Large intestine (tissue), 3 donors: Measurements from ENCODE around the gene NLRP6. TPM values are rescaled to one million over a fixed set of nuclear protein-coding genes. Genes with fewer than 3 reads are reported as not detected.
A peak's percentile ranks its signal among the peaks of the same experiment; 100 is the strongest.
"Not testable (repeated sequence)": the region's sequence is repeated elsewhere in the genome, so short reads cannot be mapped to it uniquely, and the experiment has no call there.

Experiments
- DNase-seq, 2 donors: peaks; one replicate each; pipeline versions ENCODE4 v3.0.0 to v3.0.0-alpha.2; 2013
- H3K27ac ChIP-seq: one replicate; pipeline ENCODE4 v1.5.1; 2013; ENCODE audit warnings: low read length
- H3K27me3 ChIP-seq: 2 replicates; pipeline ENCODE4 v1.6.1; 2013; ENCODE audit warnings: low read length; ENCODE audit not compliant: control insufficient read depth, insufficient read depth
- H3K36me3 ChIP-seq: 2 replicates; pipeline ENCODE4 v1.6.1; 2013; ENCODE audit warnings: low read length; ENCODE audit not compliant: control insufficient read depth, insufficient read depth
- H3K4me1 ChIP-seq: one replicate; pipeline ENCODE4 v1.6.1; 2013; ENCODE audit warnings: low read length; ENCODE audit not compliant: control insufficient read depth, insufficient read depth
- H3K4me3 ChIP-seq: one replicate; pipeline ENCODE4 v1.5.1; 2013; ENCODE audit warnings: low read length
- H3K9me3 ChIP-seq: one replicate; pipeline ENCODE4 v1.6.1; 2013; ENCODE audit warnings: mild to moderate bottlenecking, low read depth, low read length, moderate library complexity; ENCODE audit not compliant: control insufficient read depth
- WGBS: methylation state at CpG from one replicate; pipeline ENCODE4 v1.1.5; 2013; ENCODE audit warnings: low lambda C conversion rate; ENCODE audit not compliant: insufficient coverage; 5-methylcytosine and 5-hydroxymethylcytosine counted together
- polyA plus RNA-seq: library from polyadenylated mRNA; unstranded; fragments of 120-200 nt; gene quantifications from one replicate; pipeline ENCODE4 v1.2.1, GENCODE V29; 2013

Gene NLRP6
- polyA plus RNA-seq, 1 donor: 37.4 TPM

GRCh38 chr11:311013-311748 is 33.0 kb downstream of the NLRP6 start:
- Histone ChIP-seq H3K4me1 (peaks cover 30% of the 10 kb centered on the region), H3K4me3 (peak overlapping the region; percentile 32)
- not testable (repeated sequence) for H3K27ac ChIP-seq, DNase-seq, H3K36me3 ChIP-seq, H3K9me3 ChIP-seq, H3K27me3 ChIP-seq
- WGBS: no CpG with 5 or more reads among the region's 71 CpGs

GRCh38 chr11:312092-312816 is 34.0 kb downstream of the NLRP6 start:
- no peaks in the 10 kb centered on the region for H3K36me3 ChIP-seq
- peaks cover 5% of the 10 kb centered on the region for H3K9me3 ChIP-seq
- no peak overlapping the region for H3K27ac ChIP-seq
- peaks cover 40% of the 10 kb centered on the region for H3K4me1 ChIP-seq
- H3K27me3 ChIP-seq: peaks cover 10% of the 10 kb centered on the region
- 100% methylated on average over 1 of the region's 14 CpGs for WGBS
- H3K4me3 ChIP-seq: no peak overlapping the region
- DNase-seq: no peak

- Histone ChIP-seq H3K36me3 (no peaks in the 10 kb centered on the region), H3K4me3 (peak overlapping the region; percentile 58), H3K27me3 (peaks cover 12% of the 10 kb centered on the region), H3K27ac (peak overlapping the region; percentile 87), H3K4me1 (peaks cover 45% of the 10 kb centered on the region), H3K9me3 (peaks cover 5% of the 10 kb centered on the region)
- no CpG with 5 or more reads among the region's 8 CpGs for WGBS
- no peak for DNase-seq
Observed at GRCh38 chr11:313304-313786, 35.1 kb downstream of the NLRP6 start.

DNA sequence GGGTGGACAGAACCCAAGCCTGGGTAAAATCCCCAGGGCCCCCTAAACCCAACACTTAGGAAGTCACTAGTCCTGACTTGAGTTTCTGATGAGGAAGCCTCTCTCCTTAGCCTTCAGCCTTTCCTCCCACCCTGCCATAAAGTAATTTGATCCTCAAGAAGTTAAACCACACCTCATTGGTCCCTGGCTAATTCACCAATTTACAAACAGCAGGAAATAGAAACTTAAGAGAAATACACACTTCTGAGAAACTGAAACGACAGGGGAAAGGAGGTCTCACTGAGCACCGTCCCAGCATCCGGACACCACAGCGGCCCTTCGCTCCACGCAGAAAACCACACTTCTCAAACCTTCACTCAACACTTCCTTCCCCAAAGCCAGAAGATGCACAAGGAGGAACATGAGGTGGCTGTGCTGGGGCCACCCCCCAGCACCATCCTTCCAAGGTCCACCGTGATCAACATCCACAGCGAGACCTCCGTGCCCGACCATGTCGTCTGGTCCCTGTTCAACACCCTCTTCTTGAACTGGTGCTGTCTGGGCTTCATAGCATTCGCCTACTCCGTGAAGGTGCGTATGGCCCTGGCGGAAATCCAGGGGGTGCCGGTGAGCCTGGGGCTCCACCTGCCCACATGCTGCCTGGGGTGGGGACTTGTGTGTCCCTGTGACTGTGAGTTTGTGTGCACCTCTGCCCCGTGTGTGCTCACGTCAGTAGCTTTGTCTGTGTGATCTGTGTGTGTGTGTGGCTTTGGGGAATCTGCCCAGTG is 35.8 kb downstream of the NLRP6 start, which contains the start of gene IFITM1:
Gene IFITM1, plus strand, starts transcription at position 254 of the 767 bp plus-strand sequence. Its CDS starts 131 bp downstream, at position 385.
- H3K27me3 ChIP-seq: peaks cover 12% of the 10 kb centered on the region
- DNase-seq: peak in 1 of 2 donors; percentile 89
- peak within 1 kb of the TSS; percentile 87 for H3K27ac ChIP-seq
- H3K4me3 ChIP-seq: peak within 1 kb of the TSS; percentile 58
- peaks cover 5% of the 10 kb centered on the region for H3K9me3 ChIP-seq
- no CpG with 5 or more reads among the region's 18 CpGs for WGBS
- H3K4me1 ChIP-seq: peaks cover 45% of the 10 kb centered on the region
- no peaks in the 10 kb centered on the region for H3K36me3 ChIP-seq

- H3K36me3 ChIP-seq, DNase-seq, H3K9me3 ChIP-seq: not testable (repeated sequence)
- WGBS: no CpG with 5 or more reads among the region's 6 CpGs
- Histone ChIP-seq H3K27ac (peak overlapping the region; percentile 87), H3K4me1 (peaks cover 42% of the 10 kb centered on the region), H3K27me3 (peaks cover 12% of the 10 kb centered on the region), H3K4me3 (peak overlapping the region; percentile 58)
Observed at GRCh38 chr11:314554-314875, 36.3 kb downstream of the NLRP6 start.

GRCh38 chr11:315051-315481 is 36.9 kb downstream of the NLRP6 start:
- Histone ChIP-seq H3K27me3 (peaks cover 12% of the 10 kb centered on the region), H3K27ac (peak overlapping the region; percentile 87), H3K36me3 (no peaks in the 10 kb centered on the region), H3K4me1 (peaks cover 41% of the 10 kb centered on the region), H3K4me3 (peak overlapping the region; percentile 58), H3K9me3 (peaks cover 5% of the 10 kb centered on the region)
- WGBS: no CpG with 5 or more reads among the region's 9 CpGs
- DNase-seq: peak in 1 of 2 donors; percentile 89

DNA sequence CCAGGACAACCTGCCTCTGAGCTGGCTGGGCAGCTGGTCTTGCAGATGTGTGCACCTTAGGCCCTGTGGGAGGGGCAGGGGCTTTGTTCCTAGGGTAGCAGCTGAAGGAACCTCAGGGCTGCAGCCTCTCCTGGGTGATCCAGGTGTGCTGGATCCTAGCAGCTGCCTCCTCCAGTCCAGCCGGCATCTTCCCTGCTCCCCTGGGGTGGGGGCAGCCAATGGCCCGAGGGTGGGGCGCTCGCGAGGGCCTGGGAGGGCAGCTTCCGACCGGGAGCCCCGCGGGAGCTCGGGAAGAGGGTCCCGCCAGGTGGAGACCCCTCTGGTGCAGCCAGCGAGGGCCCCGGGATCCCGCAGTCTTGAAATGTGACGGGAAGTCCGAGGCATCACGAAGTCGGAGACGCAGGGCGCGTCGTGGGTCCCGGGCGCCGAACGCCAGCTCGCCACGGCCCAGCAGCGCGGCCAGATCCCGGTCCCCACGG is 37.3 kb downstream of the NLRP6 start:
- H3K36me3 ChIP-seq: no peaks in the 10 kb centered on the region
- no peak for DNase-seq
- H3K27me3 ChIP-seq: peaks cover 12% of the 10 kb centered on the region
- no CpG with 5 or more reads among the region's 32 CpGs for WGBS
- peak overlapping the region; percentile 58 for H3K4me3 ChIP-seq
- H3K27ac ChIP-seq: peak overlapping the region; percentile 87
- H3K9me3 ChIP-seq: peaks cover 5% of the 10 kb centered on the region
- peaks cover 40% of the 10 kb centered on the region for H3K4me1 ChIP-seq

DNA sequence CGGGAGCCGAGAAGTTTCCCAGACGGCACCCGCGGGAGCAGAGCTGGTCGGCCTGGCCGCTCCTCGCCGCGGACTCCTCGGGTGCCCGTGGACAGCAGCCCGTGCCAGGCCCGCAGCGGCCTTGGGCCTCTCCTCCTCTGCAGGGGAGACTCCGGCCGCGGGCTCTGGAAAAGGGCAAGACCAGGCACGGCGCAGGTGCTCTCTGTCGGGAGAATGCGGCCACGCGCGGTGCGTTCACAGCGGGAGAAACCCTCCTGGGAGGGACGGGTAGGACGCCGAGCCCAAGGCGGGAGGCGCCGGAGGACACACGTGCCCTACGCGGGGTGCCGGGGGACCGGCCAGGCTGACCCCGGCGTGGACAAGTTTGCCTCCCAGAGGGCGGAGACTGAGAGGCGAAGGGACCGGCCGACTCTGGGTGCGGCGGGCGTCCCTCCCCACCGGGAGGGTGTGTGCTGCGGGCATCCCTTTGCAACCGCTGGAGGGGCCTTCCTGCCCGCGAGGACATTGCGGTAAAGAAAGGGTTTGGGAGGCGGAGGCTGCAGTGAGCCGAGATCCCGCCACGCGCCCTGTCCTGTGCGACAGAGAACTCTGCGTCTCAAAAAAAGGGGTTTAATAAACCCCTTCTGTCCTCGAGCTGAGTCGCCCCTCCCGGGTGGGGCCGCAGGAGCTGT is 38.0 kb downstream of the NLRP6 start:
- Histone ChIP-seq H3K4me1 (peaks cover 43% of the 10 kb centered on the region), H3K27ac (peak overlapping the region; percentile 14), H3K36me3 (no peaks in the 10 kb centered on the region), H3K4me3 (peak overlapping the region; percentile 47), H3K27me3 (peaks cover 12% of the 10 kb centered on the region), H3K9me3 (peaks cover 5% of the 10 kb centered on the region)
- no CpG with 5 or more reads among the region's 64 CpGs for WGBS
- peak in 1 of 2 donors; percentile 63 for DNase-seq

DNA sequence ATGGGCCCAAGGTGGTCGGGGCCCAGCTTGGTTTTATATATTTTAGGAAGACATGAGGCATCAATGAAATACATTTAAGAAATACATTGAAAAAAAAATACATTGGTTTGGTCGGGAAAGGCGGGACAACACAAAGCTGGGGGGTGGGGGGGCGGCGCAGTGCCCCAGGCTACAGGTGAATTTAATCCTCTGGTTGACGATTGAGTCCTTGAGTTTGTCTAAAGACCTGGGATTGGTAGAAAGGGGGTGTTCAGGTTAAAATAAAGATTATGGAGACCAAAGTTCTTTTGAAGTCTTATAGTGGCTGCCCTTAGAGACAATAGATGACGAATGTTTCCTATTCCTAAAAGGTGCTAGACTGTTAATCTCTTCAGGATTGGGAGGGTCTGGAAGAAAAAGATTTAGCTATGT is 38.7 kb downstream of the NLRP6 start:
- Histone ChIP-seq H3K27me3 (peaks cover 12% of the 10 kb centered on the region), H3K9me3 (peaks cover 5% of the 10 kb centered on the region), H3K4me1 (peaks cover 43% of the 10 kb centered on the region), H3K4me3 (no peak overlapping the region), H3K27ac (no peak overlapping the region), H3K36me3 (no peaks in the 10 kb centered on the region)
- DNase-seq: peak in 1 of 2 donors; percentile 59
- 50% methylated on average over 4 of the region's 7 CpGs for WGBS
